Ascending aorta (tissue), 2 donors: ENCODE data around the gene COQ5. TPM values are rescaled to one million over a fixed set of nuclear protein-coding genes. Genes with fewer than 3 reads are reported as not detected.
A peak's percentile ranks its signal among the peaks of the same experiment; 100 is the strongest.

ENCODE experiments used
- DNase-seq, 2 donors: peaks; one replicate each; pipeline ENCODE4 v3.0.0-alpha.2; 2019; ENCODE audit warnings: low spot score in 2 of 2
- H3K27ac ChIP-seq, 2 donors: fragments of 200-600 bp; sonication (generic); one replicate each; pipeline ENCODE4 v1.5.1; 2016 to 2017; ENCODE audit warnings: mild to moderate bottlenecking in 1 of 2
- H3K27me3 ChIP-seq: fragments of 200-600 bp; sonication (generic); one replicate; pipeline ENCODE4 v1.5.1; 2017
- H3K36me3 ChIP-seq, 2 donors: fragments of 200-600 bp; sonication (generic); one replicate each; pipeline ENCODE4 v1.5.1; 2016
- H3K4me1 ChIP-seq, 2 donors: fragments of 200-600 bp; sonication (generic); one replicate each; pipeline ENCODE4 v1.5.1; 2016 to 2017; ENCODE audit warnings: mild to moderate bottlenecking in 1 of 2
- H3K4me3 ChIP-seq, 2 donors: fragments of 200-600 bp; sonication (generic); one replicate each; pipeline ENCODE4 v1.5.1; 2016 to 2017; ENCODE audit warnings: mild to moderate bottlenecking in 1 of 2
- H3K9me3 ChIP-seq, 2 donors: fragments of 200-600 bp; sonication (generic); one replicate each; pipeline ENCODE4 v1.5.1; 2016
- intact Hi-C: fragments of 100-400 bp; cut with DNase I; formaldehyde crosslinking; loops from one replicate; pipeline ENCODE4 v1.15.1; 2023
- total RNA-seq: library from RNA; depleted of rRNA; stranded (reverse); fragments of >200 nt; gene quantifications from one replicate; pipeline ENCODE4 v1.1.0, GENCODE V29; 2016
- TF ChIP-seq, protein P1 (sequence below), 3 experiments: fragments of 200-600 bp in 2 of 3; fragments of 450-650 bp in 1 of 3; sonication (generic) in 2 of 3; IDR thresholded peaks; one replicate each; pipeline ENCODE4 v1.5.1; 2016 to 2019; ENCODE audit warnings: antibody characterized with exemption in 3 of 3, mild to moderate bottlenecking in 1 of 3, moderate library complexity in 1 of 3

Gene COQ5
- total RNA-seq, 1 donor from 2014 or later, result 5.9 TPM

DNA sequence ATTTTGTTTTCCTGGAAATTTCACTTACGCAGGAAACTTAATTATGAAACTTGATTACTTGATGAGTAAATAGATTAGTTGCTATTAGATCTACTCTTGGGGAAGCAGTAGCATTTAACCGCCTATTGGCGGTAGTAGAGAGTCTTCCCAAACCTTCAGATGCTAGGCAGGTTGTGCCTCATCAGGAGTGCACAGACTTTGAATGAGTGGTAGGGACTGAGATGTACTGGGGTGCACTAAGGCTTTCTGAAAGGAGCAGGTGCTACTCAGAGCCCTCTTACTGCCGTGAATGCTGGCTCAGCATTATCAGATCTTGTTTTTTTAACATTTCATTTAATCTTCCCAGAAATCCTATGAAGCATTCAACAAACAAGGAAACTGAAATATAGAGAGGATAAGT, 75.0 kb downstream of the COQ5 start:
- peaks cover 33 to 38% of the 10 kb centered on the region in 2 donors for H3K36me3 ChIP-seq
- no peak overlapping the region for H3K27ac ChIP-seq
- TF ChIP-seq, protein P1, sequence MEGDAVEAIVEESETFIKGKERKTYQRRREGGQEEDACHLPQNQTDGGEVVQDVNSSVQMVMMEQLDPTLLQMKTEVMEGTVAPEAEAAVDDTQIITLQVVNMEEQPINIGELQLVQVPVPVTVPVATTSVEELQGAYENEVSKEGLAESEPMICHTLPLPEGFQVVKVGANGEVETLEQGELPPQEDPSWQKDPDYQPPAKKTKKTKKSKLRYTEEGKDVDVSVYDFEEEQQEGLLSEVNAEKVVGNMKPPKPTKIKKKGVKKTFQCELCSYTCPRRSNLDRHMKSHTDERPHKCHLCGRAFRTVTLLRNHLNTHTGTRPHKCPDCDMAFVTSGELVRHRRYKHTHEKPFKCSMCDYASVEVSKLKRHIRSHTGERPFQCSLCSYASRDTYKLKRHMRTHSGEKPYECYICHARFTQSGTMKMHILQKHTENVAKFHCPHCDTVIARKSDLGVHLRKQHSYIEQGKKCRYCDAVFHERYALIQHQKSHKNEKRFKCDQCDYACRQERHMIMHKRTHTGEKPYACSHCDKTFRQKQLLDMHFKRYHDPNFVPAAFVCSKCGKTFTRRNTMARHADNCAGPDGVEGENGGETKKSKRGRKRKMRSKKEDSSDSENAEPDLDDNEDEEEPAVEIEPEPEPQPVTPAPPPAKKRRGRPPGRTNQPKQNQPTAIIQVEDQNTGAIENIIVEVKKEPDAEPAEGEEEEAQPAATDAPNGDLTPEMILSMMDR (IDR thresholded peaks at IDR 0.05), result peak in 2 of 3 experiments; percentile 44 to 55
- no peaks in the 10 kb centered on the region for H3K9me3 ChIP-seq
- H3K4me1 ChIP-seq, result no peaks in the 10 kb centered on the region
- no peak for DNase-seq
- intact Hi-C loops, result no loop called here
- H3K4me3 ChIP-seq, result no peak overlapping the region
- no peaks in the 10 kb centered on the region for H3K27me3 ChIP-seq

Other genes with a start within 250 kb of the COQ5 start
- gene RNU4-2, start 237.3 kb downstream of the COQ5 start, total RNA-seq, result not detected
- not detected for gene RNU4-1, start 235.9 kb downstream of the COQ5 start, total RNA-seq
- not detected for gene SIRT4, start 226.8 kb downstream of the COQ5 start, total RNA-seq
- gene PLA2G1B, start 201.4 kb downstream of the COQ5 start, total RNA-seq, result not detected
- 0.11 TPM for gene MSI1, start 160.0 kb downstream of the COQ5 start, total RNA-seq
- gene COX6A1, start 91.0 kb downstream of the COQ5 start, total RNA-seq, result 686 TPM
- 12.1 TPM for gene TRIAP1, start 82.8 kb downstream of the COQ5 start, total RNA-seq
- 6.2 TPM for gene GATC, start 82.7 kb downstream of the COQ5 start, total RNA-seq
- gene SRSF9, start 59.4 kb downstream of the COQ5 start, total RNA-seq, result 68.6 TPM
- 216 TPM for gene DYNLL1, start 33.0 kb downstream of the COQ5 start, total RNA-seq
- 147 TPM for gene RNF10, start 5.2 kb upstream of the COQ5 start, total RNA-seq
- 3.0 TPM for gene POP5, start 52.2 kb upstream of the COQ5 start, total RNA-seq
- gene CABP1, start 111.5 kb upstream of the COQ5 start, total RNA-seq, result 0.32 TPM
- gene MLEC, start 158.0 kb upstream of the COQ5 start, total RNA-seq, result 47.5 TPM
- gene UNC119B, start 181.3 kb upstream of the COQ5 start, total RNA-seq, result 26.8 TPM
- gene ACADS, start 196.7 kb upstream of the COQ5 start, total RNA-seq, result 58.5 TPM